Heart left ventricle (tissue), 16 donors: ENCODE results near the gene KIRREL3. TPM values are rescaled to one million over a fixed set of nuclear protein-coding genes. Genes with fewer than 3 reads are reported as not detected.

ENCODE experiments used
- ATAC-seq, 4 donors: fragments of 200-7000 bp; cut with Tn5 transposase; one replicate each; pipeline ENCODE4 v1.9.1; 2020 to 2022; ENCODE audit warnings: moderate library complexity in 4 of 4, mild to moderate bottlenecking in 3 of 4, moderate number of reproducible peaks in 1 of 4
- DNase-seq, 5 donors: peaks; one replicate each; pipeline ENCODE4 v3.0.0-alpha.2; 2020
- H3K27ac ChIP-seq, 12 donors: fragments of 200-600 bp; sonication (generic) in 4 of 12; one replicate each; pipeline versions ENCODE4 v1.5.0 to v1.8.0; 2016 to 2022; ENCODE audit warnings: mild to moderate bottlenecking in 2 of 12
- H3K27me3 ChIP-seq, 9 donors: fragments of 200-600 bp; sonication (generic) in 2 of 9; one replicate each; pipeline versions ENCODE4 v1.5.1 to v1.8.0; 2016 to 2022; ENCODE audit warnings: mild to moderate bottlenecking in 3 of 9
- H3K36me3 ChIP-seq, 9 donors: fragments of 200-600 bp; sonication (generic) in 2 of 9; one replicate each; pipeline versions ENCODE4 v1.5.0 to v1.8.0; 2018 to 2022; ENCODE audit warnings: mild to moderate bottlenecking in 2 of 9
- H3K4me1 ChIP-seq, 12 donors: fragments of 200-600 bp; sonication (generic) in 4 of 12; one replicate each; pipeline versions ENCODE4 v1.5.0 to v1.8.0; 2016 to 2022; ENCODE audit warnings: mild to moderate bottlenecking in 3 of 12
- H3K4me3 ChIP-seq, 12 donors: fragments of 200-600 bp; sonication (generic) in 4 of 12; one replicate each; pipeline versions ENCODE4 v1.5.0 to v1.8.0; 2017 to 2022; ENCODE audit warnings: mild to moderate bottlenecking in 9 of 12, moderate library complexity in 4 of 12
- H3K9me3 ChIP-seq, 12 donors: fragments of 200-600 bp; sonication (generic) in 4 of 12; one replicate each; pipeline versions ENCODE4 v1.5.0 to v1.8.0; 2016 to 2022; ENCODE audit warnings: mild to moderate bottlenecking in 1 of 12
- CTCF ChIP-seq, 12 donors: fragments of 200-600 bp; sonication (generic) in 4 of 12; IDR thresholded peaks; one replicate each; pipeline versions ENCODE4 v1.5.0 to v1.8.0; 2018 to 2022; ENCODE audit warnings: antibody characterized with exemption in 12 of 12, mild to moderate bottlenecking in 5 of 12
- POLR2A ChIP-seq, 2 donors: fragments of 450-650 bp; IDR thresholded peaks; one replicate each; pipeline ENCODE4 v1.6.1; 2017; ENCODE audit warnings: antibody characterized with exemption in 2 of 2, mild to moderate bottlenecking in 2 of 2, moderate library complexity in 2 of 2
- WGBS, 4 donors: extraction: QIAGEN DNeasy Blood & Tissue Kit in 2 of 4; methylation state at CpG; one replicate each; pipeline versions ENCODE4 v1.1.5 to v1.1.7; 2013 to 2018; 5-methylcytosine and 5-hydroxymethylcytosine counted together
- intact Hi-C, 10 donors: fragments of 100-400 bp; cut with DNase I; formaldehyde crosslinking; loops; one replicate each; pipeline versions ENCODE4 v1.11.1 to v1.14.2; 2022
- polyA plus RNA-seq, 2 donors: library from polyadenylated mRNA; stranded (reverse); fragments of 200-250 nt; gene quantifications; one replicate each; pipeline ENCODE4 v1.2.3, GENCODE V29; 2013
- total RNA-seq, 9 donors: library from RNA; depleted of rRNA in 2 of 9; stranded (reverse); fragments of >200 nt in 2 of 9; fragmentation: NEBNext Ultra II Directional in 3 of 9; extraction: Animal tissue kit (Norgen Biotek cat#: 25700) in 3 of 9; gene quantifications; one replicate each; pipeline versions ENCODE4 v1.1.0 to v1.2.4, GENCODE V29; 2016 to 2023
- donor health status: ischemic (EF 13 %, LVEDD 7.1; RV severe dilation, severe dysfunction).
- donor health status: healthy with polysubstance abuse.
- donor health status: DM: no; HTN: yes; CAD: no.
- donor health status: DM: no; HTN: no; CAD: no.
- donor health status: ischemic (EF 25% LVEDD 6.9; RV normal size, moderate dysfunction).
- donor health status: ischemic (EF 25% LVEDD 5.7; RV mildly dilated, moderate dysfunction).
- donor health status: healthy.
- donor health status: DM: yes; HTN: yes; CAD: no.
- donor health status: ischemic (EF 35%, LVEDD 5.7; RV mildly dilated, moderate dysfunction).
- donor health status: nonischemic (EF 11% LVEDD 7.7; RV severe dilation, severe dysfunction).
- donor health status: DM: yes; HTN: yes; CAD: no.
- donor health status: PGD.
- donor health status: ischemic (EF 29% LVEDD 5.4; RV normal size, mild dysfunction).
- donor health status: nonischemic (EF 23%, LVEDD 6.1; RV moderate dilation, normal function).

The KIRREL3 gene
- total and polyA plus RNA-seq, 11 donors: 0.08 to 1.3 (median 0.27) TPM

DNA sequence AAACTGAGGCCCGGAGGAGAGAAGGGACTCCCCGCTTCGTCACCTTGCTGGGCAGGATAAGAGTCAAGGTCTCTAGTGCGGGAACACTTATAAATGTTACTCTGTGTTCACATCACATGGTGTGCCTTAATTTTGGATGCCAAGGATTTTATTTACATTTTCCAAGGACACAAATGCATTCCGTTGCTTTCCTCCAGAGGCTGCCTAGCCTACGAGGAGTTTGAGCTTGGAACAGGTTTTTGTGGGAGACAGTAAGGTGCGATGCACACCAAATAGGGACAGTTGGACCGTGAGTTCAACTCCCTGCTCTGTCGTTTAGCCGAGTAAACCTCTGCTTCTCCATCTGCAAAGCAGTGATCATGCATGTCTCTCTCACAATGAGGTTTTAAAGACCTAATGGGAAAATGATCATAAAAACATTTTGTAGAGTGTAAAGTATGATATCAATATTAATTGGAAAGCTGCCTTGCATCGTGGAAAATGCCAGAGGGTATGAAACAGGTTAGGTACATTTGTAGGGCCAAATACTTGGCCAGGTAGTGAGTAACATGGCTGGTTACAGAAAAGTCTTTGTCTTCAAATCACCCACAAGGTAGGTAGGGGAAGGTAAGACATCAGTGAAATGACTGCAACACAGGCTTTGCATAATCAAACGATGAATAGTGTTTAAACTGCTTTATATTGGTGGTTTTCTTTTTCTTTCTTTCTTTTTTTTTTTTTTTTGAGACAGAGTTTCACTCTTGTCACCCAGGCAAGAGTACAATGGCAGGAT lies 583.3 kb downstream of the KIRREL3 start:
- peaks cover 3 to 78% (median 60%) of the 10 kb centered on the region in 12 donors for H3K4me1 ChIP-seq
- peak overlapping the region; percentile 69 to 93 (median 86) for H3K27ac ChIP-seq
- peak overlapping the region in 10 of 12 donors; percentile 34 to 61 (median 51) for H3K4me3 ChIP-seq
- peaks cover 0 to 16% (median 10%) of the 10 kb centered on the region in 9 donors for H3K36me3 ChIP-seq
- DNase-seq (no peak), ATAC-seq (no peak)
- 67 to 74% (median 72%) methylated on average over 12 of the region's 12 CpGs for WGBS, 4 donors
- no peak for TF ChIP-seq POLR2A (IDR thresholded peaks at IDR 0.05)
- intact Hi-C loops: loop anchor here in 6 of 10 donors (2.0 to 5.0 kb wide), 4 partner anchors 60 to 105 kb away; partner anchors contain the start of gene ST3GAL4 (in 2 of the 6)
- no peaks in the 10 kb centered on the region for H3K9me3 ChIP-seq
- H3K27me3 ChIP-seq: no peaks in the 10 kb centered on the region

DNA sequence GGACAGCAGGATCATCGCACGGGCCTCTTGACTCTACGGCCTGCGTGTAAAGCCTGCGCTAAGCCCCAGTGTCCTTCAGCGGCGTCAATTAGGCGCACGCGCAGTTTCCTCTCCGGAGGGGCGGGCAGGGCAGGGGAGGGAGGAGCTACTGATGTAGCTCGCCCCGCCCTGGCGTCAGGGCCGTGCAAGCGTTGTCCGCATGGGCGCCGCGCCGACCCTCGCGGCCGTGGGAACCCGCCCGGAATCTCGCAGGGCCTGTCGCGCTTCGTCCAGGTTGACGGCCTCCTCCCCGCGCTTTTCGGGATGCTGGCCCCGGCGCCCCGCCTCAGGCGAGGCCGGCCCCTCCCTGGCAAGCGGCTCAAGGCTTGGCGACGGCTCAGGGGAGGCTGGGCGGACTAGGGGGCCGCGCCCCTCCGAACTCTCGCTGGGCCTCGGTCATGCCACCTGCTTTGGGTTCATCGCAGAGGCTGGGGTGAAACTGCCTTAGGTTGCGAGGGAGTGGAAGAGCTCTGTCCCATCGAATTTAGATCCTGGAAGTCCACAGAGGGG lies 584.0 kb downstream of the KIRREL3 start:
- 0 to 12% (median 6%) methylated on average over 16 to 52 of the region's 52 CpGs for WGBS, 4 donors

GRCh38 chr11:126415669-126416420 lies 584.7 kb downstream of the KIRREL3 start:
- Histone ChIP-seq H3K27me3 (no peaks in the 10 kb centered on the region), H3K9me3 (no peaks in the 10 kb centered on the region), H3K4me3 (peak overlapping the region in 8 of 12 donors; percentile 34 to 61 (median 51)), H3K4me1 (peaks cover 3 to 80% (median 59%) of the 10 kb centered on the region in 12 donors), H3K27ac (peak overlapping the region; percentile 69 to 93 (median 86)), H3K36me3 (peaks cover 0 to 17% (median 12%) of the 10 kb centered on the region in 9 donors)
- peak; percentile 81 to 91 (median 84) for DNase-seq
- WGBS, 4 donors: 56 to 67% (median 64%) methylated on average over 18 to 19 of the region's 19 CpGs
- TF ChIP-seq POLR2A (IDR thresholded peaks at IDR 0.05) (no peak), CTCF (IDR thresholded peaks at IDR 0.05) (no peak)
- intact Hi-C loops: loop anchor here in 6 of 10 donors (2.0 to 5.0 kb wide), 5 partner anchors 57 to 104 kb away; partner anchors contain the start of gene ST3GAL4 (in 2 of the 6)
- peak; percentile 53 to 61 (median 58) for ATAC-seq

More for the DNA sequence above, 584.0 kb downstream of the KIRREL3 start:
- H3K36me3 ChIP-seq: peaks cover 0 to 16% (median 12%) of the 10 kb centered on the region in 9 donors
- TF ChIP-seq CTCF (IDR thresholded peaks at IDR 0.05) (no peak), POLR2A (IDR thresholded peaks at IDR 0.05) (peak in 1 of 2 donors; percentile 62)
- peak overlapping the region in 11 of 12 donors; percentile 16 to 61 (median 49) for H3K4me3 ChIP-seq
- peak; percentile 90 to 96 (median 93) for DNase-seq
- peak overlapping the region; percentile 69 to 93 (median 86) for H3K27ac ChIP-seq
- peaks cover 3 to 80% (median 61%) of the 10 kb centered on the region in 12 donors for H3K4me1 ChIP-seq
- H3K9me3 ChIP-seq: no peaks in the 10 kb centered on the region
- H3K27me3 ChIP-seq: no peaks in the 10 kb centered on the region
- ATAC-seq: peak; percentile 69 to 88 (median 84)
- intact Hi-C loops: loop anchor here in 6 of 10 donors (2.0 to 5.0 kb wide), 4 partner anchors 59 to 104 kb away; partner anchors contain the start of gene ST3GAL4 (in 2 of the 6)

DNA sequence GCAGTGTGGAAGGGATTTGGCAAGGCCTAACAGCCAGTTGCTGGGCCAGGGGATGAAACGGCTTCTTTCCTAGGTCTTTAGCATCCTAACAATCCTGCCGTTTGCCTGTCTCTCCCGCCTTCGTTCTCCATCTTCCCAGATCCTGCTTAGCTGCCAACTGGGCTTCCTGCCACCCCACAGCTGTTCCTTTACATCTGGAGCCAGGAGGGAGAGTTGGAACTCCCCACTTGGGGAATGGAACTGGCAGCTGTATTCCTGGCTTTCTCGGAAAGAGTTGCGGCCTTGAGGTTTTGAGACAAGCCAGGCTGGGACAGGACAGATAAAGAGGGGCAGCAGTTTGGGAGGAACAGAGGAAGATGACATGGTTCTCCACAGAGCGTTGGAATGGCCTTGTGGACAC lies 585.4 kb downstream of the KIRREL3 start:
- TF ChIP-seq POLR2A (IDR thresholded peaks at IDR 0.05) (no peak), CTCF (IDR thresholded peaks at IDR 0.05) (no peak)
- Histone ChIP-seq H3K27ac (peak overlapping the region; percentile 69 to 93 (median 86)), H3K27me3 (no peaks in the 10 kb centered on the region), H3K4me1 (peaks cover 3 to 82% (median 56%) of the 10 kb centered on the region in 12 donors), H3K9me3 (no peaks in the 10 kb centered on the region), H3K36me3 (peaks cover 0 to 18% (median 12%) of the 10 kb centered on the region in 9 donors), H3K4me3 (no peak overlapping the region)
- peak; percentile 34 to 56 (median 45) for ATAC-seq
- 23 to 30% (median 29%) methylated on average over 6 to 7 of the region's 7 CpGs for WGBS, 4 donors
- intact Hi-C loops: loop anchor here in 5 of 10 donors (2.0 to 5.0 kb wide), 4 partner anchors 56 to 103 kb away; partner anchors contain the start of gene ST3GAL4 (in 2 of the 5)
- peak; percentile 83 to 88 (median 85) for DNase-seq
